Esophagus muscularis mucosa (tissue), 3 donors: Measurements from ENCODE around the gene PHGDH.

Experiments used
- POLR2A ChIP-seq: fragments of 450-650 bp; IDR thresholded peaks from one replicate; pipeline ENCODE4 v1.6.1; 2017; ENCODE audit warnings: antibody characterized with exemption, moderate library complexity, mild to moderate bottlenecking, low read depth
- TF ChIP-seq, protein P1 (sequence below), 3 experiments: fragments of 200-600 bp in 2 of 3; fragments of 450-650 bp in 1 of 3; sonication (generic) in 2 of 3; IDR thresholded peaks; one replicate each; pipeline ENCODE4 v1.5.1; 2017 to 2019; ENCODE audit warnings: antibody characterized with exemption in 3 of 3, mild to moderate bottlenecking in 2 of 3, moderate library complexity in 1 of 3

DNA sequence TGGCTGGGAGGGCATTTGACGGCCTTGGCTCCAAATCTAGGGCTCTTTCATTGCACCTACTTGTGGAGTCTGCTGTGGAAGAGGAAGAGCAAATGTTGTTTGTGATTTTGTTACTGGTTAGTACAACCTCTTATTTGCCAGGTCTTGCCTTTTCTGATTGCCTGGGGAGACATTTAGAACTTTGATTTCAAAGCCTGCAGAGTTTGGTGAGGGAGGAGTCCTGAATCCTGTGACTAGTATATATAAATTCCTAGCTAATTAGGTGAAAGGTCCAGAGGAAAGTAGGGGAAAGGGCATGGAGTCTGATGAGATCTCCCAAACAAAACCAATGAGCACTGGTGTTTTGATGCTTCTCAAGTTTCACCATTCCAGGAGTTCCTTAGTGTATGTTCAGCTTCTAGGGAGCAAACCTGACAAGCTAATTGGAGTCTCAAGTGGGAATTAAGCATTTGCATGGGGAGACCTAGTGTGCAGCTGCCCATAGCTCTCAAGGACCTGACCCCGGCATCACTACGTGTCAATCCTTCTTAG, 62.0 kb downstream of the PHGDH start:
- TF ChIP-seq POLR2A: no peak
- TF ChIP-seq, protein P1, sequence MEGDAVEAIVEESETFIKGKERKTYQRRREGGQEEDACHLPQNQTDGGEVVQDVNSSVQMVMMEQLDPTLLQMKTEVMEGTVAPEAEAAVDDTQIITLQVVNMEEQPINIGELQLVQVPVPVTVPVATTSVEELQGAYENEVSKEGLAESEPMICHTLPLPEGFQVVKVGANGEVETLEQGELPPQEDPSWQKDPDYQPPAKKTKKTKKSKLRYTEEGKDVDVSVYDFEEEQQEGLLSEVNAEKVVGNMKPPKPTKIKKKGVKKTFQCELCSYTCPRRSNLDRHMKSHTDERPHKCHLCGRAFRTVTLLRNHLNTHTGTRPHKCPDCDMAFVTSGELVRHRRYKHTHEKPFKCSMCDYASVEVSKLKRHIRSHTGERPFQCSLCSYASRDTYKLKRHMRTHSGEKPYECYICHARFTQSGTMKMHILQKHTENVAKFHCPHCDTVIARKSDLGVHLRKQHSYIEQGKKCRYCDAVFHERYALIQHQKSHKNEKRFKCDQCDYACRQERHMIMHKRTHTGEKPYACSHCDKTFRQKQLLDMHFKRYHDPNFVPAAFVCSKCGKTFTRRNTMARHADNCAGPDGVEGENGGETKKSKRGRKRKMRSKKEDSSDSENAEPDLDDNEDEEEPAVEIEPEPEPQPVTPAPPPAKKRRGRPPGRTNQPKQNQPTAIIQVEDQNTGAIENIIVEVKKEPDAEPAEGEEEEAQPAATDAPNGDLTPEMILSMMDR (IDR thresholded peaks at IDR 0.05): no peak
